ENCODE results near the gene ASXL3. TPM values are rescaled to one million over a fixed set of nuclear protein-coding genes. Genes with fewer than 3 reads are reported as not detected.

ASXL3 gene
- total RNA-seq, 6 donors from 2014 or later: 0.46 to 2.2 (median 0.98) TPM

DNA sequence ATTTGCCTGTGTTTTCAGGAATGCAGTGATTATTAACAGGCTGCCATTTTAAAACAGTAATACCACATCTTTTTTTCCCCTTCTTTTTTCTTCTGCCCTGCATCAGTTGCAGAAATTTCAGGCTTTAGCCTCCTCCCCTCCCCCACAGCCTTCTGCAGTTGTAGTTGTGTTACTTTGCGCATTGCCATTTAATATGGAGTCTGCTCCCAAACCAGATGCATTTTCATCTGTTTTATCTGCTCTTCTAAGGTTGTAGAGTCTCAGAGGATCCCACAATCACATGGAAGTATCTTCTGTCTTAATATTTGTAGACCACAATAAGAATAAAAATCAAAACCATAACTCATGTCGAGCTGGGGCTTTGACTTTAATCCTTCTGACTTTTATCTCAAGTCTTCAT, 3.8 kb downstream of the ASXL3 start:
- H3K27ac ChIP-seq: no peak overlapping the region
- H3K4me3 ChIP-seq: no peak overlapping the region
- no peaks in the 10 kb centered on the region for H3K9me3 ChIP-seq
- ATAC-seq (ENCODE audit: low FRiP score in 2 of 2) (no peak), DNase-seq (no peak)
- peaks cover 0 to 10% (median 0%) of the 10 kb centered on the region in 4 donors for H3K27me3 ChIP-seq
- 70 to 71% methylated on average over 2 of the region's 2 CpGs for whole genome bisulfite sequencing, 2 donors
- H3K36me3 ChIP-seq: no peaks in the 10 kb centered on the region
- TF ChIP-seq EP300 (IDR thresholded peaks at IDR 0.05) (no peak), POLR2AphosphoS5 (IDR thresholded peaks at IDR 0.05) (no peak), POLR2A (IDR thresholded peaks at IDR 0.05) (no peak)
- TF ChIP-seq, protein P1, sequence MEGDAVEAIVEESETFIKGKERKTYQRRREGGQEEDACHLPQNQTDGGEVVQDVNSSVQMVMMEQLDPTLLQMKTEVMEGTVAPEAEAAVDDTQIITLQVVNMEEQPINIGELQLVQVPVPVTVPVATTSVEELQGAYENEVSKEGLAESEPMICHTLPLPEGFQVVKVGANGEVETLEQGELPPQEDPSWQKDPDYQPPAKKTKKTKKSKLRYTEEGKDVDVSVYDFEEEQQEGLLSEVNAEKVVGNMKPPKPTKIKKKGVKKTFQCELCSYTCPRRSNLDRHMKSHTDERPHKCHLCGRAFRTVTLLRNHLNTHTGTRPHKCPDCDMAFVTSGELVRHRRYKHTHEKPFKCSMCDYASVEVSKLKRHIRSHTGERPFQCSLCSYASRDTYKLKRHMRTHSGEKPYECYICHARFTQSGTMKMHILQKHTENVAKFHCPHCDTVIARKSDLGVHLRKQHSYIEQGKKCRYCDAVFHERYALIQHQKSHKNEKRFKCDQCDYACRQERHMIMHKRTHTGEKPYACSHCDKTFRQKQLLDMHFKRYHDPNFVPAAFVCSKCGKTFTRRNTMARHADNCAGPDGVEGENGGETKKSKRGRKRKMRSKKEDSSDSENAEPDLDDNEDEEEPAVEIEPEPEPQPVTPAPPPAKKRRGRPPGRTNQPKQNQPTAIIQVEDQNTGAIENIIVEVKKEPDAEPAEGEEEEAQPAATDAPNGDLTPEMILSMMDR (IDR thresholded peaks at IDR 0.05): no peak
- peaks cover 0 to 14% (median 3%) of the 10 kb centered on the region in 4 donors for H3K4me1 ChIP-seq

DNA sequence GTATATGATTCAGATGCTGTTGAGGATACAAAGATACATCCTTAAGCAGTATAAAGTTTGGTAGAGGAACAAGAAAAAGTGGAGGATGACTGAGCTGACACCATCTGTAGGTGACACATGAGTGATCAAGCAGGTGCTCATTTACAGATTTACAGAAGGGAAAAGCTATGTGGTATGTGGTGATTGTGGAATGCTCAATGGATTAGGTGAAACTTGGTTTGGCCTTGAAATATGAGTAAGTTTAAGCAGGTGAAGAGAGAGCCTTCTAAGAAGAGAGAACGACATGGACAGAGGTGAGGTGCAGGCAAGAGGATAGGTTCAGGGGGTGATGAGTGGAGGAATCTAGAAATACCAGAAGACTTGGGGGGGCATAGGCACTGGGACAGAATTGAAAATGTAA, 5.9 kb downstream of the ASXL3 start:
- peaks cover 0 to 4% (median 0%) of the 10 kb centered on the region in 4 donors for H3K4me1 ChIP-seq
- H3K27me3 ChIP-seq: no peaks in the 10 kb centered on the region
- no peak for ATAC-seq (ENCODE audit: low FRiP score in 2 of 2)
- no peaks in the 10 kb centered on the region for H3K9me3 ChIP-seq
- WGBS, 2 donors: 82 to 85% methylated on average over 1 of the region's 1 CpG
- no peak for DNase-seq
- H3K36me3 ChIP-seq: no peaks in the 10 kb centered on the region
- TF ChIP-seq POLR2AphosphoS5 (IDR thresholded peaks at IDR 0.05): no peak
- TF ChIP-seq EP300 (IDR thresholded peaks at IDR 0.05): no peak
- no peak for TF ChIP-seq POLR2A (IDR thresholded peaks at IDR 0.05)
- TF ChIP-seq, protein P1 (IDR thresholded peaks at IDR 0.05): no peak
- H3K4me3 ChIP-seq: no peak overlapping the region
- H3K27ac ChIP-seq: no peak overlapping the region

DNA sequence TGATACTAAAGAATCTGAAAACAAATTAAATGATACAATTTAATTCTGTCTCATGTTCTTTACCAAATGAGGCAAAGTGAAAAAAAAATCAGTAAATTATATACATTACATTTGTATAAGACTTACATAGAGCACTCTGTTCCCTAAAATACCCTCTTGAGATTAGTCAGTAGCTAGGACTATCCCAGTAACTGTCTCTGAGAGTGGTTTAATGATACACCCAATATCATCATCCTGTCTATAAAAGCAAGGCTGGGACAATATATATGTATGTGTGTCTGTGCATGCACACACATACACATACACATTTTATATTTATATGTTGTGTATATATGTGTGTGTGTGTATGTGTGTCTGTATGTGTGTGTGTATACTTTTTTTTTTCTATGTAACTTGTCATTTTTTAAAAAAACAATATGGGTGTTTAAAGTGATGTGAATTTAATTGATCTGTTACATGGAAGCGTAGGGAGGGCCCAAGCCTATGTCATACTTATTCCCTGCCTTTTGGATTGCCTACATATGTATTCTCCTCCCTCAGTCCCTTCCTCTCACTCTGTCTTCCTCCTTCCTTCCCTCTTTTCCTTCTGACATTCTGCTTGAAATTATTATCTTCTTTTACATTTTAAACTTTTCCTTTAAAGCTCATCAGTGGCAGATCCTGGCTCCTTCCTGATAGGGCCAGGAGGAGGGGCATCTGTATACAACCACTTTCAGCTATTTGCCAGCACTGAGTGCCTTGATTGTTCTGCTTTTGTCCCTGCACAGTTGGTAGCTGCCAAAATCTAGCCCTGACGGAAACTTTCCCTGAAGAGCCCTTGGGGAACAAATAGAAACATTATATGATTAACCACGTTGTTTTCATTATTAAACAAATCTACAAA, 6.8 kb downstream of the ASXL3 start:
- no peak for DNase-seq
- H3K27me3 ChIP-seq: no peaks in the 10 kb centered on the region
- H3K36me3 ChIP-seq: no peaks in the 10 kb centered on the region
- ATAC-seq (ENCODE audit: low FRiP score in 2 of 2): no peak
- WGBS, 2 donors: 50 to 60% methylated on average over 3 of the region's 3 CpGs
- H3K4me1 ChIP-seq: no peaks in the 10 kb centered on the region
- H3K4me3 ChIP-seq: no peak overlapping the region
- H3K9me3 ChIP-seq: no peaks in the 10 kb centered on the region
- peak overlapping the region in 2 of 4 donors; percentile 19 to 27 for H3K27ac ChIP-seq
- TF ChIP-seq EP300 (IDR thresholded peaks at IDR 0.05) (no peak), POLR2A (IDR thresholded peaks at IDR 0.05) (no peak), POLR2AphosphoS5 (IDR thresholded peaks at IDR 0.05) (no peak)
- TF ChIP-seq, protein P1 (IDR thresholded peaks at IDR 0.05): no peak

DNA sequence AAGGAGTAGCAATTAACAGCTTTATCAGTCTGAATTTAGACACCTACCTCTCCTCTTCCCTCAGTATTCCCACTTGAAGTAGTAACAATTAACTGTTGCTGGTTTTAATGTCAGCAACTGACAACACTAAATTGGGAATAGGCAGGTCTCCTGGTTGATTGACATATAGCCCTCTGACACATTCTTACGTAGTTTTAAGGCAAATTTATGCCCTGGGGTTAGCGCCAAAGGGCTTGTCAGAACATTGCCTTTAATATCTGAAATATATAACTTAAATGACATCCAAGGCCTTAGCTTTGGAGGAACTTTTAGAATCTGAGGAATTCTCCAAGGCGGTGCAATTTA, 7.4 kb downstream of the ASXL3 start:
- Histone ChIP-seq H3K4me1 (no peaks in the 10 kb centered on the region), H3K27ac (peak overlapping the region in 2 of 4 donors; percentile 19 to 27), H3K27me3 (no peaks in the 10 kb centered on the region), H3K4me3 (no peak overlapping the region), H3K36me3 (no peaks in the 10 kb centered on the region), H3K9me3 (no peaks in the 10 kb centered on the region)
- TF ChIP-seq EP300 (IDR thresholded peaks at IDR 0.05): no peak
- TF ChIP-seq, protein P1 (IDR thresholded peaks at IDR 0.05): no peak
- TF ChIP-seq POLR2AphosphoS5 (IDR thresholded peaks at IDR 0.05): no peak
- no peak for TF ChIP-seq POLR2A (IDR thresholded peaks at IDR 0.05)
- DNase-seq (no peak), ATAC-seq (ENCODE audit: low FRiP score in 2 of 2) (no peak)
- WGBS, 2 donors: 78 to 83% methylated on average over 3 of the region's 3 CpGs

DNA sequence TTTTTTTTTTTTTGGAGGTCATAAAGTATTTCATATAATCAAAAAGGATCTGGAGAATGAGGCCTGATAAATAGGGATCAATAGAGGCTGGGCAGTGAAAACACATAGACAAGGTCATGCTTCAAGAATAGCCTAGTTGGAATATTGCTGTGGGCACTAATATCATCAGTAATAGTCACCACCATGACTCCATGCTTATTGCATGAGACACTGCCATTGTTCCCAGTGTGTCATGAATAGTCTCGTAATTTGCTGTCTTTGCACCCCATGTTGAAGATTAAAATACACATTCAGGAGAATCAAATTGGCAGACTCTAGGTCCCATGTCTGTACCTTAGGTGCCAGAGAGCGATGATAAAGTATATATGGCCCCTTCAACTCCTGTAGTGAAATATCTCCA, 10.3 kb downstream of the ASXL3 start:
- Histone ChIP-seq H3K27me3 (no peaks in the 10 kb centered on the region), H3K9me3 (no peaks in the 10 kb centered on the region), H3K27ac (no peak overlapping the region), H3K4me3 (no peak overlapping the region), H3K36me3 (no peaks in the 10 kb centered on the region), H3K4me1 (no peaks in the 10 kb centered on the region)
- 89 to 91% methylated on average over 2 of the region's 2 CpGs for WGBS, 2 donors
- TF ChIP-seq POLR2A (IDR thresholded peaks at IDR 0.05): no peak
- no peak for TF ChIP-seq EP300 (IDR thresholded peaks at IDR 0.05)
- TF ChIP-seq, protein P1 (IDR thresholded peaks at IDR 0.05): no peak
- no peak for TF ChIP-seq POLR2AphosphoS5 (IDR thresholded peaks at IDR 0.05)
- ATAC-seq (ENCODE audit: low FRiP score in 2 of 2) (no peak), DNase-seq (no peak)

Data from upper lobe of left lung (tissue), 6 donors.